Measurements from ENCODE around the gene LRSAM1. TPM values are rescaled to one million over a fixed set of nuclear protein-coding genes. Genes with fewer than 3 reads are reported as not detected.
A peak's percentile ranks its signal among the peaks of the same experiment; 100 is the strongest.

LRSAM1 gene
- total RNA-seq, 4 donors from 2014 or later = 15.5 to 26.5 (median 20.2) TPM

- ATAC-seq = no peak
- WGBS, 2 donors (ENCODE audit: low coverage in 1 of 2) = 100% methylated on average over 1 of the region's 8 CpGs; no CpG with 5 or more reads in 1 of the 2 donors
- no peak overlapping the region for H3K4me3 ChIP-seq
- no peaks in the 10 kb centered on the region for H3K9me3 ChIP-seq
- no peaks in the 10 kb centered on the region for H3K27me3 ChIP-seq
- H3K36me3 ChIP-seq = peaks cover 0 to 5% of the 10 kb centered on the region in 2 donors
- peaks cover 0 to 76% (median 19%) of the 10 kb centered on the region in 3 donors for H3K4me1 ChIP-seq
- TF ChIP-seq EP300 (IDR thresholded peaks at IDR 0.05) = no peak
- TF ChIP-seq POLR2AphosphoS5 (IDR thresholded peaks at IDR 0.05) = no peak
- TF ChIP-seq CTCF (IDR thresholded peaks at IDR 0.05) = no peak
- TF ChIP-seq POLR2A (IDR thresholded peaks at IDR 0.05) = no peak
- peak overlapping the region in 1 of 4 donors; percentile 7 for H3K27ac ChIP-seq
These were observed 98.4 kb downstream of the LRSAM1 start for GRCh38 chr9:127549751-127550150.

GRCh38 chr9:127550282-127550681 lies 99.0 kb downstream of the LRSAM1 start:
- Histone ChIP-seq H3K4me3 (no peak overlapping the region), H3K36me3 (peaks cover 0 to 5% of the 10 kb centered on the region in 2 donors), H3K4me1 (peaks cover 0 to 75% (median 23%) of the 10 kb centered on the region in 3 donors), H3K27ac (peak overlapping the region in 1 of 4 donors; percentile 7), H3K9me3 (no peaks in the 10 kb centered on the region), H3K27me3 (no peaks in the 10 kb centered on the region)
- 71% methylated on average over 1 of the region's 1 CpG; no CpG with 5 or more reads in 1 of the 2 donors for WGBS, 2 donors (ENCODE audit: low coverage in 1 of 2)
- no peak for ATAC-seq
- TF ChIP-seq POLR2AphosphoS5 (IDR thresholded peaks at IDR 0.05) (no peak), POLR2A (IDR thresholded peaks at IDR 0.05) (no peak), CTCF (IDR thresholded peaks at IDR 0.05) (no peak), EP300 (IDR thresholded peaks at IDR 0.05) (no peak)

- H3K36me3 ChIP-seq = peaks cover 0 to 5% of the 10 kb centered on the region in 2 donors
- TF ChIP-seq POLR2AphosphoS5 (IDR thresholded peaks at IDR 0.05) (no peak), EP300 (IDR thresholded peaks at IDR 0.05) (no peak), POLR2A (IDR thresholded peaks at IDR 0.05) (no peak), CTCF (IDR thresholded peaks at IDR 0.05) (no peak)
- ATAC-seq = peak; percentile 35
- H3K9me3 ChIP-seq = no peaks in the 10 kb centered on the region
- peak overlapping the region in 1 of 4 donors; percentile 7 for H3K27ac ChIP-seq
- peaks cover 0 to 75% (median 23%) of the 10 kb centered on the region in 3 donors for H3K4me1 ChIP-seq
- H3K4me3 ChIP-seq = no peak overlapping the region
- no peaks in the 10 kb centered on the region for H3K27me3 ChIP-seq
- WGBS, 2 donors (ENCODE audit: low coverage in 1 of 2) = 41 to 100% methylated on average over 2 to 3 of the region's 14 CpGs
These were observed 99.4 kb downstream of the LRSAM1 start for GRCh38 chr9:127550751-127551150.

Small RNAs within 50 kb of the gene (small RNA-seq; reads per million reads assigned to genes)
- 0 reads per million in 4 donors for gene RF00019
- gene SNORA65 = 103 to 187 (median 121) reads per million in 4 donors

Other genes with a start within 250 kb of the LRSAM1 start
- 10 to 100 TPM in 2 of 4 donors, 1 to 10 TPM in 2; 4.7 to 29.3 (median 11.3) TPM for gene GARNL3, start 186.7 kb upstream of the LRSAM1 start, total RNA-seq
- gene SLC2A8, start 54.3 kb upstream of the LRSAM1 start, total RNA-seq = 10 to 100 TPM; 23.7 to 40.2 (median 29.8) TPM
- 10 to 100 TPM in 3 of 4 donors, 1 to 10 TPM in 1; 5.3 to 16.3 (median 12.7) TPM for gene ZNF79, start 27.1 kb upstream of the LRSAM1 start, total RNA-seq
- 1,000 to 10,000 TPM in 3 of 4 donors, 100 to 1,000 TPM in 1; 879 to 2,906 (median 1,722) TPM for gene RPL12, start 104 bp upstream of the LRSAM1 start, total RNA-seq
- 10 to 100 TPM; 25.7 to 47.0 (median 33.1) TPM for gene STXBP1, start 160.8 kb downstream of the LRSAM1 start, total RNA-seq

Data from gastroesophageal sphincter (tissue), 4 donors.